GM12865 (cell line): ENCODE data around the gene SURF1.

ENCODE experiments used
- DNase-seq: peaks from one replicate; pipeline ENCODE4 v3.0.0; 2010; ENCODE audit warnings: low read depth
- H3K4me3 ChIP-seq: 2 replicates; pipeline ENCODE4 v1.5.1; 2011; ENCODE audit warnings: mild to moderate bottlenecking, low read depth, low read length, control low read depth
- CTCF ChIP-seq: IDR thresholded peaks from 2 replicates; pipeline ENCODE4 v1.5.1; 2011; ENCODE audit warnings: low read length, control low read depth, low read depth, inconsistent platforms; ENCODE audit not compliant: insufficient read depth; ENCODE audit errors: missing control alignments

The SURF1 gene

DNA sequence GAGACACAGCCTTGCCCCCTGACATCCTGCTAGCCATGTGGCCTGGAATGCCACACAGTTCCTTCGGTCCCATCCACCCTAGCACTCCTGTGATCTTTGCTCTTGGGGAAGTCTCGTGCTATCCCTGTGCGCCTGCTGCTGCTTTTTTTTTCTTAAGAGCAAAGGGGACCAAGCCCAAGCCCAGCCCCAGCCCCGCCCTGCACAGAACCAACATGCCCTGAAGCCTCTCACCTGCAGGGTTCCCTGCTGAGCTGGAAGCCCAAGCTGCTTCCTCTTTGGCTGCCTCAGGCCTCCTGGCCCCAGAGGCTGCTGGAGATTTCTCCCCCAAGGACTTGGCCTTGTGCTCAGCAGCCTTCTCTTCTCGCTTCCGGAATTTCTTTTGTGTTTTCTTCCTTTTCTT lies 22.1 kb downstream of the SURF1 start:
- no peak for TF ChIP-seq CTCF
- no peak overlapping the region for H3K4me3 ChIP-seq
- no peak for DNase-seq

- H3K4me3 ChIP-seq = no peak overlapping the region
- no peak for DNase-seq
- no peak for TF ChIP-seq CTCF
These were observed 22.7 kb downstream of the SURF1 start for GRCh38 chr9:133333566-133333965.

GRCh38 chr9:133333011-133333410 lies 23.3 kb downstream of the SURF1 start:
- H3K4me3 ChIP-seq = no peak overlapping the region
- DNase-seq = no peak
- no peak for TF ChIP-seq CTCF

DNA sequence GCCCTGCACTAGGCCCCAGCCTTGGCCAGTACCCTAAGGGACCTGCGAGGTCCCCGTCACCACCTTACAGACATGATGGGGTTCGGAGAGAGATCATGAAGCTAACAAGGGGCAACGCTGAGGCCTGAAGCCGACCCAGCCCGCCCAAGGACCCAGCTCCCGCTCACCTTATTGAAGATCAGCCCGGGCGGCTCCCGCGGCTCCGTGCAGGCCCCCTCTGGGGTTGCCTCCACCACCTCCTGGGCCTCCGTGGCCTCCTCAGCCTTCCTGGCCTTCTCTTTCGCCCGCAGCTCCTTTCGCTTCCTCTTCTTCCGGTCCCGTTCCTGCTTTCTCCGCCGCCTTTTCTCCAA lies 23.9 kb downstream of the SURF1 start:
- DNase-seq = no peak
- TF ChIP-seq CTCF = no peak
- H3K4me3 ChIP-seq = no peak overlapping the region

DNA sequence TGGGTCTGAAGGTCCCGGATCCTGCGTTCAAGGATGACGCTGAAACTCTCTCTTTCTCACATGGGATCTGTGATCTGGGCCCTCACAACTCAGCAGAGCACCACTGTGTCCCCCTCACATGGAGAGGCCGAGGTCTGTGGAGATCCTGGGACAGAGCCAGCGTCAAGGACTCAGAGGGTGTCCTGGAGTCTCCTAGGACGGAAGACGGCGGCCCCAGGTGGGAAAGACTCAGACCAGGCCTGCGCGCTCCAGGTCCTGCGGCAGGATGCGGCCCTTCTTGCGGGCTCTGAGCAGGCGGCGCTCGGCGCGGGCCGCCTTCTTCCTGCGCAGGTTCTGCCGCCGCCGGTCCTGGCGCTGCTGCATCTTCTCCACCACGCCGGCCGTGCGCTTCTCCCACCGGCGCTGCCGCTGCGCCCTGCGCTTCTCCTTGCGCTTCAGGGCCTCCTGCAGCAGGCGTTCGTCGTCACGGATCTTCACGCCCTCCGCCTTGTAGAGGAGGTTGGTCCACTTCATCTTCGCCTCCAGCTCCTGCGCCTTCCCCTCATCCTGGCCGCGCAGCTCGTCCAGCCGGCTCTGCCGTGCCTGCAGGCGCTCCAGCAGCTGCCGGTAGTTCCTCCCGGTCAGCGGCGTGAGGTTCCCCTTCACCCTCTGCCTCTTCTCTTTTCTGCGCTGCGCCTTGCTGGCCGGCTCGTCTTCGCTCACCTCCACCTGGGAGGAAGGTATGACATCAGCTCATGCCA lies 24.5 kb downstream of the SURF1 start:
- H3K4me3 ChIP-seq = no peak overlapping the region
- DNase-seq = no peak
- TF ChIP-seq CTCF = no peak

GRCh38 chr9:133331221-133331620 lies 25.1 kb downstream of the SURF1 start:
- TF ChIP-seq CTCF = no peak
- no peak overlapping the region for H3K4me3 ChIP-seq
- DNase-seq = no peak
